Activated CD8-positive, alpha-beta memory T cell treated with anti-CD3 and anti-CD28 coated beads, Interleukin-2, amount 50 U/mL, for 48 hours (primary cell): ENCODE measurements around the gene AKR1C1.
"Not testable (repeated sequence)": the region's sequence is repeated elsewhere in the genome, so short reads cannot be mapped to it uniquely, and the experiment has no call there.

ENCODE experiments used
- DNase-seq: peaks from one replicate; pipeline ENCODE4 v3.0.0-alpha.2; 2020

The AKR1C1 gene

GRCh38 chr10:5019770-5020612 is 56.8 kb downstream of the AKR1C1 start:
- DNase-seq = not testable (repeated sequence)

- not testable (repeated sequence) for DNase-seq
These were observed 58.5 kb downstream of the AKR1C1 start for GRCh38 chr10:5021624-5022290.

GRCh38 chr10:5023177-5023805 is 60.1 kb downstream of the AKR1C1 start:
- no peak for DNase-seq

GRCh38 chr10:5025461-5025881 is 62.3 kb downstream of the AKR1C1 start:
- not testable (repeated sequence) for DNase-seq

GRCh38 chr10:5030989-5031388 is 67.8 kb downstream of the AKR1C1 start:
- no peak for DNase-seq

- not testable (repeated sequence) for DNase-seq
These were observed 68.4 kb downstream of the AKR1C1 start for GRCh38 chr10:5031588-5031987.

- DNase-seq = not testable (repeated sequence)
These were observed 69.2 kb downstream of the AKR1C1 start for GRCh38 chr10:5032444-5032843.
